ENCODE measurements around the gene PRSS12.
"Not testable (repeated sequence)": the region's sequence is repeated elsewhere in the genome, so short reads cannot be mapped to it uniquely, and the experiment has no call there.

PRSS12 gene, protein sequence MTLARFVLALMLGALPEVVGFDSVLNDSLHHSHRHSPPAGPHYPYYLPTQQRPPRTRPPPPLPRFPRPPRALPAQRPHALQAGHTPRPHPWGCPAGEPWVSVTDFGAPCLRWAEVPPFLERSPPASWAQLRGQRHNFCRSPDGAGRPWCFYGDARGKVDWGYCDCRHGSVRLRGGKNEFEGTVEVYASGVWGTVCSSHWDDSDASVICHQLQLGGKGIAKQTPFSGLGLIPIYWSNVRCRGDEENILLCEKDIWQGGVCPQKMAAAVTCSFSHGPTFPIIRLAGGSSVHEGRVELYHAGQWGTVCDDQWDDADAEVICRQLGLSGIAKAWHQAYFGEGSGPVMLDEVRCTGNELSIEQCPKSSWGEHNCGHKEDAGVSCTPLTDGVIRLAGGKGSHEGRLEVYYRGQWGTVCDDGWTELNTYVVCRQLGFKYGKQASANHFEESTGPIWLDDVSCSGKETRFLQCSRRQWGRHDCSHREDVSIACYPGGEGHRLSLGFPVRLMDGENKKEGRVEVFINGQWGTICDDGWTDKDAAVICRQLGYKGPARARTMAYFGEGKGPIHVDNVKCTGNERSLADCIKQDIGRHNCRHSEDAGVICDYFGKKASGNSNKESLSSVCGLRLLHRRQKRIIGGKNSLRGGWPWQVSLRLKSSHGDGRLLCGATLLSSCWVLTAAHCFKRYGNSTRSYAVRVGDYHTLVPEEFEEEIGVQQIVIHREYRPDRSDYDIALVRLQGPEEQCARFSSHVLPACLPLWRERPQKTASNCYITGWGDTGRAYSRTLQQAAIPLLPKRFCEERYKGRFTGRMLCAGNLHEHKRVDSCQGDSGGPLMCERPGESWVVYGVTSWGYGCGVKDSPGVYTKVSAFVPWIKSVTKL

DNA sequence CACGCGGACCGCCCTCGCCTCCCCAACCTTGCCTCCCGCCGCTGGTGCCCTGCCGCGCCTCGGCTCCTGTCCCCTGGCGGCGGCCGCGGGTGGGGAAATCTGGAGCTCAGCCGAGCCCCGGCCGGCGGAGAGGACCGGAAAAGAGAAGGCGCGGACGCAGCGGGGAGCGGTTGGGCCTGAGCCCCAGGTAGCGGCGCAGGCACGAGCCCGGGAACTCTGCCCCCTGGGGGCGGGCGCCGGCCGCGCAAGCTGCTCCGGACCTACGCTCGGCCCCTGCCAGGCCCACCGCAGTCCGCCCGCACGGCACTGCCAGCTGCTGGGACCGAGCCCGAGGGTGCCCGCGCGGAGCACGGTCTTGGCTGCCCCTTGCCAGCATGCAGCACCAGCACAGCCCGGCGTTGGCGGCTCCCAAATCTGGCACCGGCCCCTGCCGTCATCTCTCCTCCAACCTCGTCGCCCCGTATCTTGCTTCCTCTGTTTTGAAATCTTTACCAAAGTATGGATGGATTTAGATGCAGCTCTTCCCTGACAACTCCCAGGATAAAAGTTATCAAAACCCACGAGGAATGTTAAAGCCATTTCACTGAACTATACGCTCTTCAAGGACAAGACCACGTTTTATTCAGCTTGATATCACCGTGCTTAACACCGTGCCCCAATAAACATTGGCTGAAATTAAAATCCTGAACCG lies at the start of gene PRSS12:
Gene PRSS12, minus strand, starts transcription at position 161 of the 691 bp plus-strand sequence. CDS start 283 bp downstream, outside the sequence.
- DNase-seq: peak; percentile 5

DNA sequence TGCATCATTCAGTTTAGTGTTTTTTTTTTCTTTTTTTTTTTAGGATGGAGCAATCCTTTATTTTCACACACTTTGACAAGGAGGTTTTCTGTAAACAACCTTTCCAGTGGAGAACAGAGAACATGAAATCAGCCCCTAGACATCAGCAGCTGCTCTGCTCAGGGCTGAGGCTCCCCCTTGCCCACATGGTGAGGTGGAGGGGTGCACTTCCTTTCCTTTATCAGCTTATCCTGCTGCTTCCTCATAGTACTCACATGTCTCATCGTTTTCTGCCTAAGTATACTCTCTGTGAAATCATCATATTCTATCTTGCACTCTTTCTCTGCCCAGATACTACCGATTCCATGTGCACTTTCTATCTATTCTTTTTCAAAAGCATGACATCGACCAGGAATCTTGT lies 47.6 kb upstream of the PRSS12 start:
- DNase-seq: no peak

DNA sequence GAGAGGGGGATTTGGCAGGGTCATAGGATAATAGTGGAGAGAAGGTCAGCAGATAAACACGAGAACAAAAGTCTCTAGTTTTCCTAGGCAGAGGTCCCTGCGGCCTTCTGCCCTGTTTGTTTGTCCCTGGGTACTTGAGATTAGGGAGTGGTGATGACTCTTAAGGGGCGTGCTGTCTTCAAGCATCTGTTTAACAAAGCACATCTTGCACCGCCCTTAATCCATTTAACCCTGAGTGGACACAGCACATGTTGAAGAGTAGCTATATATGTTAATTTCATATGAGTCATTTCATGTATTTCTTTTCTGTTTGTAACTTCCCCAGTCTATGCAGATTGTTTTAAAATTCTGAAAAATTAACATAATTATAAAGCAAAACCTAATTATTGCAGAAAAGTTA lies 47.1 kb upstream of the PRSS12 start:
- not testable (repeated sequence) for DNase-seq

DNA sequence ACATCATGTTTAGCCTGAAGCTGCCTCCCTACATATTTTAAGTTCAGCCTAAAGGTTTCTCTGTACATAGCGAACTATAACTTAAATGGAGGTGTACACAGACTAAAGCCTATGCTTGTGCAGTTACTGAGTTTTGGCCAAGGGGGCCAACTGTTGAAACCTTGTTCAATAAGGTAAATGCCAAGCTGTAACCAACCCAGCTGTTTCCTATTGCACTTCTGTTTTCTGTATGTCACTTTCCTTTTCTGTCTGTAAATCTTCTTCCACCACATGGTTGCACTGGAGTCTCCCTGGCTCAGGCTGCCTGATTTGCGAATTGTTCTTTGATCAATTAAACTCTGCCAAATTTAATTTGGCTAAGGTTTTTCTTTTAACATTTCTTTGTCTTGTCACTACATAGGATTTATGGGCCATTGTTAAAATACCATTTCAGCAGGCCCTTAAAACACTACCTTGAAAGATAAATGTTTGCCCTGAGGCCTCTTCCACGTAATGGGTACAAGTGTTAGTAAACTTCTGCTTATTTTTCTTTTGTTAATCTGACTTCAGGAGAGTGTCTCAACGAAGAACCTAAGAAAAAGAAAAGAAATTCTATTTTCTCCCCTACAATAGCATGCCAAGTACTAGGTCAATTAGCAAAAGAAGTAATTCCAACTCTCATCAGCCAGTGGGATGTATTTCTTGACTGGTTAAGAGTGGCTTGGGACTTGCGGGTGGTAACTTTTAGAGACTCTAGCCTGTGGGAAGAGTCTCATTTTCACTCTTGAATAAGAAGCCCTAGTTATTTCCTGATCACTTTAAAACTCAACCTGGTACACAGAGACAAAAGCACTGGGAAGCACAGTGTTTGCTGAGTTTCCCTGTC lies 45.7 kb upstream of the PRSS12 start:
- no peak for DNase-seq

DNA sequence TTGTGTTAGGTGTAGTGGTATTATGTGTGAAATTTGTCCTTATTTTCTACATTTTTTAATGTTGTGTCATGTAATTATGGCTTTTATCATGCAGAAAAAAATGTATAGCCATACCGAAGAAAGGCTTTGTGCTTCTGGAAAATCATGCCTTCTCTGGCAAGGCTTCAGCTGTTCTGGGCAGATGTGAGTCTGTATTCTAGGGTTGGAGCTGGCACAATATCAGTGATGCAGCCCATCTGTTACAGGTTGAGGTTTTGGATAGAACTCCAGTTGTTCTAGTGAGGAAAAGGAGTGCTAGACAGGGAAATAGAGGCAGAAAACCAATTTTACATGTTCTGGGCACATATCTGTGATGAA lies 44.8 kb upstream of the PRSS12 start:
- no peak for DNase-seq

DNA sequence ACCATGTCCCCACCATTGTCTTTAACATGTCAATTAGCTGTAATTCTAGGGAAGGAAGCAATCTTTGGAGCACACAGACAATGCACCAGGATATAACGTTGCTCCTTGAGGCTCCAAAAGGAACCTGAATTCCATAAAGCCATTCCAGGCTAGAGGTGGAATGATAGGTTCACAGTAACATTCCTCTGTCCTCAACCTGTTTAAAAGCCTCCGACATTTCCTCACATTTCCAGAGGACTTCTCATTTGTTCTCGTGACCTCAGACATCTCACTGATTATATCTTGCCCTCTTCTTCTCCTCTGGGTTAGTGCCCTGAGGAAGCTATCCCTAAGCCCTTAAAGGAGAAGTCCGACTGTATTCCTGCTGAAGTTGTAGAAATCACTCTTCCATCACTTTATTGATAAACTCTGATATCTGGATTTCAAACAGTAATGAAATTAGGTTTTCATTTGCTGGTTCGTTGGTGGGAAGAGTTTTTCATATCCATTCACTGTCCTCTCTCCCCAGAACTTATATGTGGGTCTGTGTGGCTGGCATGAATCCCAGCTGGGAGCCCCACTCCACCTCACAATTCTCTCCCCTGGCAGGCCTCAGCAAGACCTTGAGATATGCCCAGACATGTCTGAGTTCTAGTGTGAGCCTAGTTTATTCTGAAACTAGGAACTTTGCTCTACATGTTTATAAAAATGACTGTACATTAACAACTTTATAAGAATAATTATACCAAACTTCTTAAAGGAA lies 44.2 kb upstream of the PRSS12 start:
- DNase-seq: no peak

DNA sequence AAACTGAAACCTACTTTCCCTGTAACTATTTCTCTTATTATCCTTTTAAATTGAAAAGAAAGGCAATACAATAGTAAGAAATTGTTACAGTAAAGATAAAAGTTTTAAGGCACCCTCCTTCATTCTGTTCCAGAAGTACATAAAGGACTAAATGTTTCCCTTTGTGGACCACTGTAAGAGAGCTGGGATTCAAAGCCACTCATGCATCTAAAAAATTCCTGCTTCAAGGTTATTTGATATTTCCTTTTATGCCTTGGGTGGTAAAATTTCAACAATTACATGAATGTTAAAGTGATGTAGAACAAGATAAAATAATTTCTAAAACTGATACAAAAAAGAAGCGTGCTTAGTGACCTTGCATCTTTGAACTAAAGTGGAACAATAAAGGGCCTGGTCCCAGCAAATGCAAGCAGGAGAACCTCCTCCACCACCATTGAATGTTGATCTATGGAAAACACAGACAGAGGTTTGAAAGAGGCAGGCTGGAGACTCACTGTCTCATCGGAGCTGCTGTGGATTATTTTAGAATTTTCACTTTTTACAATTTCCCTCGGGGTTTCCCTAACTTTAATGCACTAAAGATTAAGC lies 42.3 kb upstream of the PRSS12 start:
- DNase-seq: no peak

DNA sequence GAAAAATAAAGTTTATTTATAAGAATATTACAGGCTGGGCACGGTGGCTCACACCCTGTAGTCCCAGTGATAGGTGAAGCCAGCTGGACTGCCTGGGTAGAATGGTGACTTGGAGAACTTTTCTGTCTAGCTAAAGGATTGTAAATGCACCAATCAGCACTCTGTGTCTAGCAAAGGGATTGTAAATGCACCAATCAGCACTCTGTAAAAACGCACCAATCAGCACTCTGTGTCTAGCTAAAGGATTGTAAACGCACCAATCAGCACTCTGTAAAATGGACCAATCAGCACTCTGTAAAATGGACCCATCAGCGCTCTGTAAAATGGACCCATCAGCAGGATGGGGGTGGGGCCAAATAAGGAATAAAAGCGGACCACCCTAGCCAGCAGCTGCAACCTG lies 39.7 kb upstream of the PRSS12 start:
- DNase-seq: not testable (repeated sequence)

DNA sequence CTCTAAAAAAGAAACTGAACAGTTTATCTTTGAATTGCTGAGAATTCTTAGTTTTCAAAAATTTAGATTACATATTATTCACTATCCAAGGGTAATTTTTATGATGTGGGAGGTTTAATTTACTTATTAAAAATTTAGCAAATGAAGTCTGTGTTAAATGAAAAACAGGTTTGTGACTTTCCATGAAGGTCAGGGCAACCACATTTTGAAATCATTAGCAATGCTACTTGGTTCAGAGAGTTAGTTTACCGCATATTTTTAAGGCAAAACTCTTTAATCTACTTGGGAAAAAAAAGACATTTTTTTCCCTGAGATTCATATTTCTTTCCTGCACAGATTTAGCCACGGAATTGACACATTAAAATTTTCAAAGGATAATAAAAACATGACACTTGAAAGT lies 37.3 kb upstream of the PRSS12 start:
- DNase-seq: no peak

DNA sequence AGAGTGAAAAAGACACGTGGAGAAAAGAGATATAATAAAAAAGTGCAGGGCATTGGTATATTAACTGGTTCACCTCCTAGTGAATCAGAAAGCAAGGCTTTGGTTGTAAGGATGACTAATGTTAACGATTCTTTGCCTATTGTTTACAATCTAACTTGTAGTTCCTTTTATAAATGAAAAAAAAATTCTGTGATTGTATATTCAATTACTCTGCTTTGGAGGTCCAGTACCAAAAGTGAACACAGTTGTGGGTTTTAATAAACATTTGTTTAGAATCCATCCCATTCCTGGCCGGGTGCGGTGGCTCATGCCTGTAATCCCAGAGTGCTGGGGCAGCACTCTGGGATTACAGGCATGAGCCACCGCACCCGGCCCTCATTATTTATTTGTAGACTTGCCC lies 36.9 kb upstream of the PRSS12 start:
- DNase-seq: no peak

DNA sequence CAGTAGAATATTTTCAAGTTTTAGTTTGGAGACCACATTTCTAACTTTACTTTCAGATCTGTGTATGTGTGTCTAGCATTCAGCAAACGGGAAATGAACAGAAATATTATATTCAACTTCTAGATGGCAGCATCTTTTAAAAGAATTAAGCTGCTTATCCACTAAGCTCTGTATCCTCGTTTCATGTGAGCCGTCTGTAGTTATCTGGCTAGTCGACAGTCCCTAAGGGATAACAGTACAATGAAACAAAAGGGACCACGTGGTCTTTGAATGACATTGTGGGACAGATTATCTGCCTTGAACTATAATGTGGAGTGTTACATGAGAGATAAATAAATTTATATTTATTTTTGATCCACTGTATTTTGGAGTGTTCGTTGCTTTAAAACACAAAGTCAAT lies 35.8 kb upstream of the PRSS12 start:
- DNase-seq: no peak

DNA sequence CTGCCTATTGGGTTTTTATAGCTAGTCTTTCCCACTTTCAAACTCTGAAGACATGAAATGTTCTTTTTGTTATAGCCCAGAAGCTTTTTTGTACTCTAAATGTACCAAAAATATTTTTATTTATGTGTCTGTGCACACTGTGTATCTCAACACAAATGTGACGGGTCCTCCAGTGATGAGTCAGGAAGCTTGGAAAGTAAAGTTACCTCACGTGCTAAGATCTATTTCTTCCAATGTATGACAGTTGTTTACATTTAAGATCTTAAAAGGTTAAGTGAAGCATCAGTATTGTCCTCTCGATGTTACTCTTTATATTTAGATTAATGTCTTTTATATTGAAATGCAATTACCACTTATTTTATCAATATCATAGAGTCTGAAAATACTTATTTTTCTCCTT lies 29.1 kb upstream of the PRSS12 start:
- DNase-seq: no peak

DNA sequence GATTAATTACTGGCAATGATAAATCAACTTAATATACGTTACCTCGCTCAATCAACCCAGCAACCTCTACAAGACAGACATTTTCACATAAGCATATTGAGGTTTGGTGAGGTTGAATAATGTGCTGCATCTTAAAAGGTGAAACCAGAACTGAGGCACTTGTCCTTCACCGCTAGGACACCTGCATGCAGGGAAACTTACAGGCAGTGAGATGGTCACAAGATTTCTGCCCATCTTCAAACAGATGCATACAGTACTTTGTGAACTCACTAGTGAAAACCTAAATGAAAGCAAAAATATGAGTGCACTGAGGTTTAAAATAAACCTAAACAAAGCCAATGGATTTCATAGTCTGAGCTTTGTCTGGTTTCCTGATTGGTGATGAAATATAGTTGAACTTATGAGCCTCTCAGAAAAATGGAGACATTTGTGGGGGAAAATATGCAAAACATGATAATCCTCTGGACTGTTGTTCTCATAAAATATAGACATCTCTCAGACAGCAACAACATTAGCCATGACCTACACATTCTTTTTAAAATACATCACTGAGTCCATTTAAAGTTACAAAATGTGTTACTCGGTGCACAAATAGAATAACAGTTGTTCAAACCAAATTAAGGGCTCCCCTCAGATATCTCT lies 20.9 kb upstream of the PRSS12 start:
- DNase-seq: no peak

DNA sequence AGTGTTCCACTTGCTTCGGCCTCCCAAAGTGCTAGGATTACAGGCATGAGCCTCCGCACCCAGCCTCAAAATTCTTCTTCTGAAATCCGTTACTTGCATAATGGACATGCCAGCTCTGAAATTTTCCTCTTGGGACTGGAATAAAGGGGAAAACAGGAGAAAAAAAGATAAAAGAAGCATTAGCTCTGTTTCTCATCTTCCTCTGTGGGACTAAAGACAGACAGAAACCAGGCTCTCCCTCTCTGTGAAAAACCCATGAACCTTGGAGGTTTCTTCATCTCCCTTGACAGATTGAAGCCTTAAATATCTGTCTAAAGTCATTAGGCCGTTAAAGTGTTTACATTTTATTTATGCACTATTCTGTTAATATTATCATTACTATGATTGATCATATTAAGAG lies 19.4 kb upstream of the PRSS12 start:
- DNase-seq: no peak

DNA sequence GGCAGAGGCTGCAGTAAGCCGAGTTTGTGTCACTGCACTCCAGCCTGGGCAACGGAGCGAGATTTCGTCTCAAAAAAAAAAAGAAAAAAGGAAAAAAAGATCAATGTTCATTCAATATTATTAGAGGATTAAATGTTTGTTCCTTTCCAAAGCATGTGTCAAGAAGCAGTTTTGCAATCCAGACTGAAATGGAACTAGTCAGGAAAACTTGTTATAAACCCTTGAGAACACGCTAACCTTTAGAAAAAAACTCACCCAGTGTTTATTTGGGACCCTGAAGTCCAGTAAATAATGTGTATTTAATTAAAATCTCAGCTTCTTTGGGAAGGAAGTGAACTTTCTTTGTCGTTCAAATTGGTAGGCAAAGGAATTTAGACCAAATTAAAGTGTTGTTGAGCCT lies 16.4 kb upstream of the PRSS12 start:
- no peak for DNase-seq

DNA sequence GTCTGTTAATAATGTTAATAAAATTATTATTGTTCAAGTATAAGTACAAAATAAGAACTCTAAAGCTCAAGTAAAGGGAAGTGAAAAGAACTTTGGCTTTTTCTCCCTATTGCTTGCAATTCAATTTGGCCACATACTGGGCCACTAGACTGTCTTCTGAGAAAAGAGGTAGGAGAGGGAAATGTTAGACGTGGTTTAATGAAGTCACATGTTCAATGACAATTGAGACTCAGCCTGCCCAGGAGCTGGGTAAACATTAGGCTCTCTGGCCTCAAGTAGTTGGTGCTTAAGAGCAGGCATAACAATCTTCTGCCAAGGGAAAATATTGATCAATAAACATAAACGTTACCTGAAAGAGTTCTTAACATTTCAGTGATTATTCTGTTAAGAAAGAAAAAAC lies 15.1 kb upstream of the PRSS12 start:
- DNase-seq: no peak

DNA sequence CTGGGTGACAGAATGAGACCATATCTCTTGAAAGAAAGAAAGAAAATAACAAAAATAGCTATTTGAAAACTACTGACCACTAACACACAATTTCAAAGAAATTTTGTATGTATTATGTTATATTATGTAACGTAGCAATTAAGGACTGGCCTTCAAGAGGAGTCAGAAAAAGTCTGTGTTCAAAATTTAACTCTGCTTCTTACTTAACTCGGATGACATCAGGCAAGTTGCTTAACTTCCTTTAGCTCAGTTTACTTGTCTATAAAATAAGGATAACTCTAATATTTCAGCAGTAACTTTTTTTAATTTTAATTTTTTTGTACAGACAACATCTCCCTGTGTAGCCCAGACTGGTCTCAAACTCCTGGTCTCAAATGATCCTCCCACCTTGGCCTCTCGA lies 14.6 kb upstream of the PRSS12 start:
- DNase-seq: no peak

DNA sequence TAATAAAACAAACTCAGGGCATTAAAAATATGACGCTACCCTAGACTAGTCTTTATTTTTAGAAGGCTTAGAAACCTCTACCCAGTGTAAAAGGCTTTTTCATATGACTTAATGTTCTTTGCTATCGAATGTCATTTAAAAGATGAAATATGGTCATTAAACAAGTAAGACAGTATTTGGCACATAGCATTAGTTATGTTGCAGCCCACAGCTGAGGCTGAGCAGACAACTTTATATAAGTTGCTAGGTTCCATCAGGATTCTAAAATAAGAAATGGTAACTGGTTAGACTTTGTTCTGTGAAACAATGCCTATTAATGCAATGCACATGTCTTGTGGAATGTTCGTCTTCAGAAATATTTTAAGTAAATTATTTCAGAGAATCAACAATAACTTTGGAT lies 10.4 kb upstream of the PRSS12 start:
- DNase-seq: no peak

DNA sequence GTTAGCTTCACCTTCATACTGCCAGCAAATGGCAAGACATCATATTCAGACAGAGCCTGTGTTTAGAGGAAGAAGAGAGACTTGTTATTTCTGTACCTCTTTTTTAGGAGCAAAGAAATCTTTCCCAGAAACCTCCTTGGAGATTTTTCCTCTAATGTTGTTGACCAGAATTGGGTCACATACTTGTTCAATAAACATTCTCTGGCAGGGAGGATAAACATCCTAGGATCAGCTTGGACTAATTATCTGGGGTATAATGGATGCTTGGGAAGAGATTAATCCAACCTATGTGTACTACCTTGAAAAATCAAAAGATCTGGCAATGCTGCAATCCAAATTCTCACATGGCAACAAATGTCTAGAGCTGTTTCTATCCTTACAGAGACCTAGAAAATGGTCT lies 8.4 kb upstream of the PRSS12 start:
- no peak for DNase-seq

DNA sequence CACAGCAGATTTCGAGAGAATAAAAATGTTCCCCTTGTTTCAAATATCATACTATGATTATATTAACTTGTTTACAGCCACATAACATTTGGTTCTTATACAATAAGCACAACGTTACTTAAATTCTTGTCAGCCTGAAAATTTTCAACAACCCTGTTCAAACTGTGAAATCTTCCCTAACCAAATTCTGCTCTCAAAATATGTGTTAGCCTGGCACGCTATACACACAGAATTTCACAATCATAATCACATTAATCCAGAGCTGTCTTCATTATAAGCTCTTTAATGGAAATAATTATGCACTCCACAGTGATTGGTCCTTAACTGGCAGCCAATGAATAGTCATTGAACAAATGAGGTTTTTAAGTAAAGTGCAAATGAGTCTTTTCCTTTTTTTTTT lies 7.3 kb upstream of the PRSS12 start:
- no peak for DNase-seq

DNA sequence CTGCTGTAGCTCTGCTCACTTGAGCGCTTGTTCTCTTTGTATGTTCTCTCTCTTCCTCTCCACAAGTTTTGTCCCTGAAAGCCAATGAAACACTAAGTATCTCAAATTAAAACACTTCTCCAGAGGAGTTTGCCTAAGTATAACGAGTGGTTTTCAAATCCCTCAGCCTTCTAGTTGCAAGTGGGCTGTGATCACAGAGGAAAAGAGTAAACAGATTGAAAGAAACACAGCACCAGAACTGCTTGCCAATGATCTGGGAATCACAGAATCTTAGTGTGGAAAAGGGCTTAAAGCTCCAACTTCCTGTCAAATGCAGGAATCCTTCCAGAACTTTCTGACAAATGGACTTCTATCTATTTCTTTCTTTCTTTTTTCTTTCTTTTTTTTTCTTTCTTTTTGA lies 4.8 kb upstream of the PRSS12 start:
- no peak for DNase-seq

All from activated T-cell treated with anti-CD3 and anti-CD28 coated beads for 4 hours (primary cell).